ENCODE results near the gene LPCAT2.

Gene LPCAT2

DNA sequence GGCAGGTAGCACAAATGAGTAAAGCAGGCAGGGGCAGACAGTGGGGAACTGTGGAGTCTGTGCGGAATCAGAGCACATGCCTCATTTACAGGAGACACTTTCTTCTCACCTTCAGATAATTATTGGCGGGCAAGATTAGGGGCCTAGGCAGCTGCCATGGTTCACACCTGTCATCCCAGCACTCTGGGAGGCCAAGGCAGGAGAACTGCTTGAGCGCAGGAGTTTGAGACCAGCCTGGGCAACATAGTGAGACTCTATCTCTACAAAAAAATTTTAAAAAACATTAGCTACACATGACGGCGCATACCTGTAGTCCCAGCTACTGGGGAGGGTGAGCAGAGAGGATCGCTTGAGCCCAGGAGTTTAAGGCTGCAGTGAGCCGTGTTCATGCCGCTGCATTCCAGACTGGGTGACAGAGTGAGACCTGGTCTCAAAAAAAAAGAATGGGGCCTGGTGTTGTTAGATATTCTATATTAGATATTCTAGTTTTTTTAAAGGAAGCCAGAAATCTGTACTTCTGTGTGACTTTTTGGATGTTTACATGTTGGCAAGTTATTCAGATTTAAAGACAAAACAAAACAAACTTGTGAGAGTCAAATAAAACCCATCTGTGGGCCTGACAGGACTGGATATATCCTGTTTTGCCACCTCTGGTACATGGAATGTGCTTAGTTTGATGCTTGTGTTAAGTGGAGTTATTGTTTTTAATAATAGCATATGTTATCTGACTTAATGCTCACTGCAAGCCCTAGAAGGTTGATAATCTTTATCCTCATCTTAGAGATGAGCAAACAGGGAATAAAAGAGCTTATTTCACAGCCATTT lies 4.9 kb upstream of the LPCAT2 start:
- DNase-seq (ENCODE audit: low read depth in 2 of 2): no peak

DNA sequence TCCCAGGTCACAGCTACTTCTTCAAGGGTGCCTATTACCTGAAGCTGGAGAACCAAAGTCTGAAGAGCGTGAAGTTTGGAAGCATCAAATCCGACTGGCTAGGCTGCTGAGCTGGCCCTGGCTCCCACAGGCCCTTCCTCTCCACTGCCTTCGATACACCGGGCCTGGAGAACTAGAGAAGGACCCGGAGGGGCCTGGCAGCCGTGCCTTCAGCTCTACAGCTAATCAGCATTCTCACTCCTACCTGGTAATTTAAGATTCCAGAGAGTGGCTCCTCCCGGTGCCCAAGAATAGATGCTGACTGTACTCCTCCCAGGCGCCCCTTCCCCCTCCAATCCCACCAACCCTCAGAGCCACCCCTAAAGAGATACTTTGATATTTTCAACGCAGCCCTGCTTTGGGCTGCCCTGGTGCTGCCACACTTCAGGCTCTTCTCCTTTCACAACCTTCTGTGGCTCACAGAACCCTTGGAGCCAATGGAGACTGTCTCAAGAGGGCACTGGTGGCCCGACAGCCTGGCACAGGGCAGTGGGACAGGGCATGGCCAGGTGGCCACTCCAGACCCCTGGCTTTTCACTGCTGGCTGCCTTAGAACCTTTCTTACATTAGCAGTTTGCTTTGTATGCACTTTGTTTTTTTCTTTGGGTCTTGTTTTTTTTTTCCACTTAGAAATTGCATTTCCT lies 3.4 kb upstream of the LPCAT2 start:
- DNase-seq (ENCODE audit: low read depth in 2 of 2): no peak

DNA sequence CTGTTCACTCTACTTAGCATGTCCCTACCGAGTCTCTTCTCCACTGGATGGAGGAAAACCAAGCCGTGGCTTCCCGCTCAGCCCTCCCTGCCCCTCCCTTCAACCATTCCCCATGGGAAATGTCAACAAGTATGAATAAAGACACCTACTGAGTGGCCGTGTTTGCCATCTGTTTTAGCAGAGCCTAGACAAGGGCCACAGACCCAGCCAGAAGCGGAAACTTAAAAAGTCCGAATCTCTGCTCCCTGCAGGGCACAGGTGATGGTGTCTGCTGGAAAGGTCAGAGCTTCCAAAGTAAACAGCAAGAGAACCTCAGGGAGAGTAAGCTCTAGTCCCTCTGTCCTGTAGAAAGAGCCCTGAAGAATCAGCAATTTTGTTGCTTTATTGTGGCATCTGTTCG lies 2.8 kb upstream of the LPCAT2 start:
- no peak for DNase-seq (ENCODE audit: low read depth in 2 of 2)

DNA sequence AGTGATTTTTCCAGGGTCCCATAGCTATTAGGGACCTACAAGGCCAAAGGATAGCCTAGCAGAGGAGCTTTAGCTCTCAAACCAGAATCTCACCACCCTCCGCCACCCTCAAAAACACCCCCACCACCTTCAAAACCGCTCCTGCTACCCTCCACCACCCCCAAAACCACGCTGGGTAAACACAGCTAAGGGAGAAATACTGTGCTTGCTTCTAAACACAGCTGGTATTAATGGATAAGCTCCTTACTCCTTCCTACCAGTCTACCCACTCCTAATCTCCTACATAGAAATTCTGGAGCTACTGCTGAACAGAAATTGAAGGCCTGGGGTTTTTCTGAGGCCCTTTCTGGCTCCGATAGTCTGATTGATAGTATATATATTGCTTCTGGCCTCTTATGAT lies 2.2 kb upstream of the LPCAT2 start:
- DNase-seq (ENCODE audit: low read depth in 2 of 2): no peak

DNA sequence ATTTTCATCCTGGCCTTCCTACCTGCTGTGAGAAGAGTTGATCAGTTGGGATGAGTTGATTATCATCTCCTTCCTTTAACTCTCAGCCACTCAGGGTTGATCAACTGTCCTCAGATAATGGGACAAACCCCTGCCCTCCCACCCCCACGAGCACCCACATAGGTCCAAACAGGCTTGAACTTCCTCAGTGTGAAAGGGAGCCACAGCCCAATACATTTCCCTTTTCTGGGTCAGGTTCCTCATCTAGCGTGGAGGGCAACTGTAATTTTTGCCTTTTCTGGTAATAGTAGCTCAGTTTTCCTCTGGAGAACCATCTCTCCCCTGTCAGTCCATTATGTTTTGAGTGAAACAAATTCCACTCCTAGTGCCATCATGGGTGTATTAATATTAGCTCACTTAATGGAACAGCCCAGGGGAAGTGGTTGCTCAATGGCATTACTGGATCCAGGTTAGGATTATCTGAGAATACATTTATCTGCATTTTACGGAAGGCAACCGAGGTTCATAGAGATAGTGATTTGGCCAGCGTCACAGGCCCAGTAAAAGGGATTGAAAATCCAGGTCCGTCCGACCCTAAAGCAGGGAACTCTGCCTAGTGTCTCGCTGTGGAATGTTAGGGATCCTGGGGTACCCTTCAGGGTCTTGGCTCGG lies 476 bp upstream of the LPCAT2 start:
- no peak for DNase-seq (ENCODE audit: low read depth in 2 of 2)

DNA sequence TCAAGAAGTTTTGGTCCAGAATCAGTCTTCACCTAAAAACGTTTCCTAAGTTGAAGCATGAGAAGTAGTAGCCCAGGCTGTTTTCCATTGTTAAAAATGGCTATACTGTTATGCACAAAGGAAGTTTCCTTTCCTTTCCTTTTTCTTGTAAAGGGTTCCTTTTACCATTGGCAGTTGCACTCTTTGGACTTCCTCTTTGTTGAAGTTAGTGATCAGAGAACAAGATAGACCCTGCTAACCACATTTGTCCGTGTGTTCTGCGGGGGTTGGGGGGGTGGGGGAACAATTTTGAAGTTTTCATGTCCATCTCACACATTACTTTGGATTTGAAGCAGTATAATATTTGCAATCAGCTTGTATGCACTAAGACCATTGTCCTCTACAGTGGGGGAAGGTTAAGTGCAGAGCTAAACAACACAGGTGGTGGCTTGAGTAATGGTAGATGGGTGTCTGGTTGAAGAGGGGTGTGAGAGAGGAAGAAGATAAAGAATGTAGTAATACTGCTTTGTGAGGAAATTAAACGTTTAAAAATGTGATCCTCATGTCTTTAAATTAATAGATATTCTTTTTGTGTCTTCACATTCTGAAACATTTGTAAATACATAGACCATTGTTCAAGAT lies 1.4 kb downstream of the LPCAT2 start:
- no peak for DNase-seq (ENCODE audit: low read depth in 2 of 2)

DNA sequence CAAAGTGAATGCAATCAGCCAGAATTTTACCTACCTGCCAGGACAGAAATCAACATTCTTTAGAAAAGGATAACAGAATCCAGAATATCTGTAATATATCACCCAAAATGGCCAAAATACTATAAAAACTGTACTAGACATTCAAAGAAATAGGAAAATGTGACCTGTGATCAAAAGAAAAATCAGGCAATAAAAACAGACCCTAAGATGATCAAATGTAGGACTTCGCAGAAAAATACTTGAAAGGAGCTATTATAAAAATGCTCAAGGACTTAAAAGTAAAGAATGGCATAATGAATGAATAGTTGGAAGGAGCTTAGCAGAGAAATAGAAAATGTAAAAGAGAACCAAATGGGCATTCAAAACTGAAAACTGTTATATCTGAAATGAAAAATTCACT lies 4.1 kb downstream of the LPCAT2 start:
- DNase-seq (ENCODE audit: low read depth in 2 of 2): no peak

DNA sequence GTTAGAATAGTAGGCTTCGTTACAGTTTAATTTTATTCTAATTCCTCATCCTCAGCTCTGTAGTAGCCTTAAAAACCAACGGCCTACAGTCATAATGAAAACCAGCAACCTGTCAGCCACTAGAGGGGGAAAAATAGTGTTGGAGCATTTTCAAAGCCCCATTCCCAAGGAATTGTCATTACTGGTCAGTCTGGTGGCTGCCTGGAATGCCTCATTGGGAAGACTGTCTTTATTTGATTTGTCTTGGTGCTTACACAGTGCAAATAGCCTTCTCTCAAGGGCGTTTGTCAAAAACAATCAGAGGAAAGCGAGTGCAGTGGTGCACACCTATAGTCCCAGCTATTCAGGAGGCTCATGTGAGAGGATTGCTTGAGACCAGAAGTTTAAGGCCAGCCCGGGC lies 4.7 kb downstream of the LPCAT2 start:
- no peak for DNase-seq (ENCODE audit: low read depth in 2 of 2)

DNA sequence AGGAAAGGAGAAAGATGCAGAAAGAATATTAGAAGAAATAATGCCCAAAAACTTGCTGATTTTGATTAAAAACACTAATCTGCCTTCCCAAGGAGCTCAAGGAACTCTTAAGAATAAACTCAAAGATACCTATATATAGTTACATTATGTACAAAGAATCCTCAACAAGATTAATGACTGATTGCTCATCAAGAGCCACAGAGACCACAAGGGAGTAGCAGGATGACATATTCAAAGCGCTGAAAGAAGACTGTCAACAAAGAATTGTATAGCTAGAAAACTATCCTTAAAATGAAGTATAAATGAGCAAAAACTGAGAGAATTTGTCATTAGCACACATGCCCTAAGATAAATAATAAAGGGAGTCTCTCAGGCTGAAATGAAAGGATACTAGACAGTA lies 6.2 kb downstream of the LPCAT2 start:
- DNase-seq (ENCODE audit: low read depth in 2 of 2): no peak

DNA sequence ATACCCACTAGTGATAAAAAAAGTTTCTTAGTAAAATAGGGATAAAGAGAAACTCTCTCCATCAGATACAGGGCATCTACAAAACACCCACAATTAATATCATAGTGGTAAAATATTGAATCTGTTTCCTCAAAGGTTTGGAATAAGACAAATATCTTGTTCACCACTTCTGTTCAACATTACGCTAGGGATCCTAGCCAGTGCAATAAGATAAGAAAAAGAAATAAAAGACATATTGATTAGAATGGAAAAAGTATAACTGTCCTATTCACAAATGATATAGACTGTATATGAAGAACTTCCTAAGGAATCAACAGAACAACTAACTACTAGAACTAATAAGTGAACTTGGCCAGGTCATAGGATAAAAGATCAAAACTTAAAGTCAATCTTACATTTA lies 12.9 kb downstream of the LPCAT2 start:
- no peak for DNase-seq (ENCODE audit: low read depth in 2 of 2)

DNA sequence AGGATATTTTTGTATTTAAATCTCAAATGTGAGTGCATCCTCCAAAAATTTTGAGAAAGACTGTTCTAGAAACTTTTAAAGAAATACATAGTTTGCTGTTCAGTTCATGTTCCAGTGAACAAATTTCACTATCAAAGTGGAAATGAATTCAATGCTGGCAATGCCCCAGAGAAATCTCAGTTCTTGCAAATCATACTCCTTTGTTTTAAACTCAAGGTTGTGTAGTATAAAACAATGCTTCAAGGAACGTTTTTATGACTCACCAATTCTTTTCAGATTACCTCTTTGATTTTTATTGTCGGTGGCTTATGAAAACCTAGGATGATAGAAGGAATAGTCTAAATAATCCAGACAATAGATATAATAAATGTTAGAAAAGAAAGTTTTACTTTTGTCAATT lies 17.6 kb downstream of the LPCAT2 start:
- DNase-seq (ENCODE audit: low read depth in 2 of 2): no peak

DNA sequence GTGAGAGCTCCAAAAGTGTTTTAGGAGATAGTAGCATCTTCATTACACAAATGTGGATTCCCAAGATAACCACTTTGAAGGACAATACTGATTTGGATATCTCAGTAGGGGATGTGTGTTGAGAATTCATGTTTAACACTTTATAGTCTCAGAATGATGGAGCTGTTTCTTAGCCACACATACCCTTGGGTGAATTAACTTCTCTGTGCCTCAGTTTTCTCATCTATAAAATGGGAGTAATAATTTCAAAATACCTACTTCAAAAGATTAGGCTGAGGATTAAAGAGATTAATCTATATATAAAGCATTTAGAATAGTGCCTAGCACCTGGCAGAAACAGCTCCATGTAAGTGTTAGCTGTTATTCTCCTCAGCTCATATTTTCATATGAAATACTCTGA lies 19.0 kb downstream of the LPCAT2 start:
- DNase-seq (ENCODE audit: low read depth in 2 of 2): no peak

DNA sequence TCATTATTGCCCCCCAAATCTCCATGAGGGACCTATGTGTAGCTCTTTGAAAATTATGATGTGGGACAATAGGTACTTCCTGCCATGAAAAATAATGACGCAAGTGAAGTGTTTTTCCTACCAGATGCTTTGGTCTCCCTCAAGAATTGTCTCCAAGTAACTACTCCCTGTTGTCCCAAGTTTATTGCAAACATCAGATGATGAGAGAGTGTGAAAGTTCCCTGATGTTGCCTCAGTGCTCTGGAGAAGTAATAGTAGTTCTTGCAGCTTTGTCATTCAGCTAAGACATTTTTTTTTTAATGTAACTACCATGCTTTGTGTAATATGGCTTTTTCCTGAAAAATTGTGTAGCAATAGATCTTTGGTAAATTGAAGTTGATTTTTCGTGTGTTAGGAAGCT lies 20.1 kb downstream of the LPCAT2 start:
- DNase-seq (ENCODE audit: low read depth in 2 of 2): no peak

DNA sequence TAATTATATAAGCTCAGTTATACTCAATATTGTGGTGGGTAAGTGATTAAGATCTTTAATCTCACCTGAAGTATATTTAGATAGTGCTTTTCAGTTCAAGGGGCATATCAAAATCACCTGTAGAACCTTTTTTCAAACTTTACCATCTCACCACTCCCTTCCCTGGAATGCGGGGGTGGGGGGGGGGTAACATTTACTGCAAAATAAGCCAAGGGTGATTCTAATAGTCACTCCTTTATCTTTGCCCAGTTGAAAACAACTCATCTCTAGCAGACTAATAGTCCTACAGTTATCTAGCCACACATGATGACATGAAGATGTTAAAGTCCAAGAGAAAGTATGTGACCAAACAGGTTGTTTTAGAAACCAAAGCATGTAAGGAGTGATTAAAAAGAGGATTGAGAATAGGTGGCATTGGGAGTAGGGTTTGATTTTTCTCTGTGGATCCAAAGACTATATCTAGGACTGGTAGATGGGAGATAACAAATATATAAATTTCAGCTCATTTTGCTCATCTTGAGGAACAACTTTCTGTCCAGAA lies 21.5 kb downstream of the LPCAT2 start:
- DNase-seq (ENCODE audit: low read depth in 2 of 2): no peak

DNA sequence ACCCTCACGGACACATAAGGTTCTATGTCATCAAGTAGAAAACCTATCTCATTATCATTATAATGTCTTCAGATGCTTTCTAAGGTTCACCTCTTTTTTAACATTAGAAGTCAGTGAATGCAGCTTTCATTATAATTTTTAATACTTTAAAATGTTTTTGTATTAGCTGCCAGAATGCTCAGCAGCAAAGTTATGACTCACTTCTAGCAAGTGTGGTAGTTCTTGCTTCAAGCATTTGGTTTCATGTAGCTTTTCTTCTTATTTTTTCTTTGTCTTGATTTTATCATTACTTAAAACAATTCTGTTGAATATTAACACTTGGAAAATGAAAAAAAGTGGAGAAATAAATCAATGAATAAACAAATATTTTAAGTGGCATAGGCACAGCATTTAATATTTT lies 23.4 kb downstream of the LPCAT2 start:
- DNase-seq (ENCODE audit: low read depth in 2 of 2): no peak

DNA sequence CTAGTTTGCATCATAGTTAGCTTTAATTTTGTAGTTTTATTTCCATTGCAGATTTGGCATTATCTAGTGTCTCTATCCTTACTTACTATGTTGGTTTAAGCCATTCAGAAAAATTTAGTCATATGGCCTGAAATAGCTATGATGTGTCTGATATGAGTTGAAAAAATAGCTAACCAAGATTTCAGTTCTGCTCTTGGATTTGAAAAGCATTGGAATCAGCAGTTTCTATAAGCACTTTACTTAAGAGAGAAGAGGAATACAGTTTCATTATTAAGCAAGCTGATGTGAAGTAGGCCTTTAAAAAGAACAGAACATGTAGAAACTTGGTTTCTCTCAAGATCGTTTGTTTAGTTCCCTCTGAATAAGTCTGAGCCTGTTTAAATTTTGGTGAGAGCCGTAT lies 25.9 kb downstream of the LPCAT2 start:
- no peak for DNase-seq (ENCODE audit: low read depth in 2 of 2)

DNA sequence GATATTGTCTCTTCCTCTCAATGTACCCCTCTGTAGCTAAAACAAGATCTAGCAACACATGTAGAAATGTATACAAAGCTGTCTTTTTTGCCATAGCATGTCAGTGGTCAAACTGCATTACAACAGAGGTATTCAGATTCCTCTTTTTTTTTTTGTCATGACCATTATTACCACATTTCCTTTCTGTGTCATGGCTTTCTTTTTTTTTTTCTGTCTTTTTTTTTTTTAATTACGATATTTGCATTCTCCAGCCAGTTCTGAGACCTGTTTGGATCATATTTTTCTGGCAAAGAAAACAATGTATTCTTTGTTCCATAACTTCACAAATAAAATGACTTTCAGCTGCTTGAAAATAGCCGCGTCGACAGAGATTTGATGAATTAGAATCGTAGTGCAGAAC lies 30.2 kb downstream of the LPCAT2 start:
- DNase-seq (ENCODE audit: low read depth in 2 of 2): no peak

DNA sequence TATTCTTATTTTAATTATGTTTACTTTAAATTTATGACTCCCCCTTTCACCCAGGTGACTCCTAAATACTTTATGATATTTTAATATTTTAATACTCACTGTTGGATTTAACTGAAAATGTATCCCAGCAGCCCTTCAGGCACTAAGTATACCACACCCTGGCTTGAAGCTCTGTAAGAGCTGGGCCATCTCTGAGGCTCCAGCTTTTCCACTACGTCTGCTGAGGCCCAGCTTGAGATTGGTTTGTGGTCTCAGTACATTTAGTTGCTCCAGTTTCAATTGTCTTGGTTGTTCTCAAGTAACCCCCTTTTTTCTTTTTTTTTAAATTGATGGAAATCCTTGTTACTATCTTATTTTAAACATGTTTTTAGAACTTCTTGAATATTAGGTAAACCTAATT lies 30.6 kb downstream of the LPCAT2 start:
- no peak for DNase-seq (ENCODE audit: low read depth in 2 of 2)

DNA sequence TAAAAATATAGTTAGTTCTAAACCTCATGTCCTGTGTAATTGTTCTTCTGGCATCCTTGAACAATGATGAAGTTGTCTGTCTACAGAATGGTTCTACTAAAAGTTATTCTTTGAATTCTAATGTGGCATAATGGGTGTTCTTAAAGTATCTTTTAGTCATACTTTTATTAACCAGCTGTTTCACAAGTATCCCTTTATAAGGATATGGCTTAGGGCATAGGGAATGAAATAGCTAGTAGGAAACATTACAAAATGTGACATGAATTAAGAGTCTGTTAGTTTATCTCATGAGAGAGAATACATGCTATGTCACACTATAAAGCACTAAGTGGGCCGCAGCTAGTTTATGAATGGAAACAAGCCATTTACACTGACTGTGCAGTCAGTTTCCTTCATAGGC lies 31.3 kb downstream of the LPCAT2 start:
- DNase-seq (ENCODE audit: low read depth in 2 of 2): no peak

DNA sequence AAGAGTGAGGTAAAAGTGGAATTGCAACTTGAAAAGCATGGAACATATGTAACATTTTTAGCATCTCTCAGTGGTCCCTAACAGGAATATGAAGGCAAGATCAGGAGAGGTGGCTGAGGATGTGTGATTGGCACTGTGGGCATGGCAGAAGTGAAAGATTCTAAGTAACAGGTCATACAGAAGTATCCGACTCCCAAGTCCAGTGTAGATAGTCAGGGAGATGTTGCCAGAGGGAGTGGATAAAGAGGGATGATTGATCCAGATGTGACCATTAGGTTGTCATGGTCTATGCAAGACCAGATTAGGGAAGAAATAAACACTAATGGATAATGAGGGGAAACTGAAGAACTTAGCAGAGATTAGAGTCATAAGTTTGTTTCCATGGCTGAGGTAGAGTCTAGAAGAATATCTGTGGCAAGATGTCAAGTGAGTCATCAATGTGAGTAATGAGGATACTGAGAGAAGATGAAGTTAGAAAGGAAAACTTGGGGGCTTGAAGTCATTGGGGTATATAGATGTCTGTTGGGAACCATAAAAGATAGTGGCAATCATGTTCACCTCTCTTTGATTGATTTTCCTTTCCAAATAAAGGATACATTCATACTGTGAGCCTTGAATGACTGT lies 33.7 kb downstream of the LPCAT2 start:
- DNase-seq (ENCODE audit: low read depth in 2 of 2): no peak

DNA sequence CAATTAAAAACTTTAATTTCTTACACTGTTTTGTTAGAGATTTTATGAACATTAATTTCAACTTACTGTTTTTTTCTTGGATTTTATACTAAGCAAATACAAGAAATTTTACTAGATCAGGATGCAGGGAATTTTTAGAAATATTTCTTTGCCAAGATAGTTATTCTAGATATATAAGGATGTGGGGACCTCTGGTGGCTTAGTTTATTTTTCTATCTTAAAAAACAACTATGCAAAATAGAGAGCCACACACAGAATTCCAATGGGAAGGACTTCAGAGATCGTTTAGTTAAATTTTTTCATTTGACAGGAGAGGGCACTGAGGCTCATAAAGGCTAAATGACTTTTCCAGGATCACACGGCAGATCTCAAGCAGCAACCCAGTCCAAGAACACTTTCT lies 34.6 kb downstream of the LPCAT2 start:
- DNase-seq (ENCODE audit: low read depth in 2 of 2): no peak

DNA sequence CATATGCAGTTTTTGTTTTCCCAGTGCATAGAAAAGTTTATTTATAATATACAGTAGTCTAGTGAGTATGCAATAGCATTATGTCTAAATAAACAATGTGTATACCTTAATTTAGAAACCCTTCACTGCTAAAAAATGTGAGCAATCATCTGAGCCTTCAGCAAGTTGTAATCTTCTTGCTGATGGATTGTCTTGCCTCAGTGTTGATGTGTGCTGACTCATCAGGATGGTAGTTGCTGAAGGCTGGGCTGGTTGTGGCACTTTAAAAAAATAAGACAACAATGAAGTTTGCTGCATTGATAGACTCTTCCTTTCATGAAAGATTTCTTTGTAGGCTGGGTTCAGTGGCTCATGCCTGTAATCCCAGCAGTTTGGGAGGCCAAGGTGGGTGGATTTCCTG lies 43.7 kb downstream of the LPCAT2 start:
- no peak for DNase-seq (ENCODE audit: low read depth in 2 of 2)
